RWPE2 (cell line): ENCODE measurements around the gene NOX5.
"Not testable (repeated sequence)": the region's sequence is repeated elsewhere in the genome, so short reads cannot be mapped to it uniquely, and the experiment has no call there.

Experiments used
- ATAC-seq: fragments of 200-7000 bp; cut with Tn5 transposase; 3 replicates; pipeline ENCODE4 v1.9.1; 2021; ENCODE audit warnings: low read depth
- DNase-seq: peaks from one replicate; pipeline ENCODE4 v3.0.0-alpha.2; 2020; ENCODE audit warnings: low spot score
- H3K27ac ChIP-seq: fragments of 450-650 bp; 2 replicates; pipeline ENCODE4 v1.5.1; 2017; ENCODE audit warnings: mild to moderate bottlenecking; ENCODE audit not compliant: poor library complexity, severe bottlenecking
- H3K27me3 ChIP-seq: fragments of 250-450 bp; sonication (Bioruptor Pico); 2 replicates; pipeline ENCODE4 v1.5.1; 2021; ENCODE audit warnings: mild to moderate bottlenecking, moderate library complexity; ENCODE audit not compliant: insufficient read depth, poor library complexity, severe bottlenecking
- H3K36me3 ChIP-seq: fragments of 250-450 bp; sonication (Bioruptor Pico); 2 replicates; pipeline ENCODE4 v1.5.1; 2020; ENCODE audit warnings: low read depth, mild to moderate bottlenecking, moderate library complexity
- H3K4me1 ChIP-seq: fragments of 250-450 bp; sonication (Bioruptor Pico); 2 replicates; pipeline ENCODE4 v1.5.1; 2021; ENCODE audit warnings: mild to moderate bottlenecking, moderate library complexity; ENCODE audit not compliant: insufficient read depth, poor library complexity, severe bottlenecking
- H3K4me3 ChIP-seq: fragments of 250-450 bp; sonication (Bioruptor Pico); 2 replicates; pipeline ENCODE4 v1.5.1; 2021; ENCODE audit warnings: mild to moderate bottlenecking, moderate library complexity; ENCODE audit not compliant: severe bottlenecking
- H3K9me3 ChIP-seq: fragments of 250-450 bp; sonication (Bioruptor Pico); 2 replicates; pipeline ENCODE4 v1.5.1; 2021; ENCODE audit warnings: mild to moderate bottlenecking, moderate library complexity; ENCODE audit not compliant: severe bottlenecking
- CTCF ChIP-seq: fragments of 450-650 bp; IDR thresholded peaks from one replicate; pipeline ENCODE4 v1.5.1; 2017; ENCODE audit warnings: mild to moderate bottlenecking, moderate library complexity; ENCODE audit not compliant: poor library complexity, severe bottlenecking

Gene NOX5

GRCh38 chr15:69066007-69066995 lies 51.8 kb downstream of the NOX5 start:
- H3K36me3 ChIP-seq: no peaks in the 10 kb centered on the region
- H3K27ac ChIP-seq: no peak overlapping the region
- no peak for TF ChIP-seq CTCF
- no peak for DNase-seq
- H3K4me1 ChIP-seq: peaks cover under 1% of the 10 kb centered on the region
- ATAC-seq: no peak
- no peak overlapping the region for H3K4me3 ChIP-seq
- H3K27me3 ChIP-seq: no peaks in the 10 kb centered on the region
- H3K9me3 ChIP-seq: no peaks in the 10 kb centered on the region

- Histone ChIP-seq H3K4me3 (no peak overlapping the region), H3K27me3 (no peaks in the 10 kb centered on the region), H3K36me3 (no peaks in the 10 kb centered on the region), H3K27ac (no peak overlapping the region), H3K4me1 (no peaks in the 10 kb centered on the region), H3K9me3 (no peaks in the 10 kb centered on the region)
- TF ChIP-seq CTCF: no peak
- ATAC-seq: no peak
- no peak for DNase-seq
Measured at GRCh38 chr15:69067296-69067695, 52.8 kb downstream of the NOX5 start.

DNA sequence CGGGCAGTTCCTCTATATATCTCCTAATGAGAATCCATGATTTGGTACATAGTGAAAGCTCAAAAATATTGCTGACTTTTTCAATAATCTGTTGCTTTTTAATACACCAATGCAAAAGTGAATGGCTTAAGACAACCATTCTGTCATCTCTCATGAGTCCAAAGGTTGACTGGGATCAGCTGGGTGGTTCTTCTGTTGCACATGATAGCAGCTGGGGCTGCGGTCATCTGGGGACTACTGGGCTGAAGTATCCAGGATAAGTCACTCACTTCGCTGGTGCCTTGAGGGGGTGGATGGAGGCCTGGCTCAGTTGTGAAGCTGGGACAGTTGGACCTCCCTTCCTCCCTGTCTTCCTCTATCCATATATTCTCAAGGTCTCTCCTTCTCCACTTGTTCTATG lies 53.7 kb downstream of the NOX5 start:
- ATAC-seq: no peak
- Histone ChIP-seq H3K4me1 (no peaks in the 10 kb centered on the region), H3K27me3 (no peaks in the 10 kb centered on the region), H3K36me3 (no peaks in the 10 kb centered on the region), H3K27ac (no peak overlapping the region), H3K9me3 (no peaks in the 10 kb centered on the region), H3K4me3 (no peak overlapping the region)
- DNase-seq: no peak
- no peak for TF ChIP-seq CTCF

- ATAC-seq, H3K4me1 ChIP-seq, H3K27me3 ChIP-seq, H3K36me3 ChIP-seq, H3K27ac ChIP-seq, H3K9me3 ChIP-seq, DNase-seq, H3K4me3 ChIP-seq: not testable (repeated sequence)
Measured at GRCh38 chr15:69069290-69069689, 54.8 kb downstream of the NOX5 start.

DNA sequence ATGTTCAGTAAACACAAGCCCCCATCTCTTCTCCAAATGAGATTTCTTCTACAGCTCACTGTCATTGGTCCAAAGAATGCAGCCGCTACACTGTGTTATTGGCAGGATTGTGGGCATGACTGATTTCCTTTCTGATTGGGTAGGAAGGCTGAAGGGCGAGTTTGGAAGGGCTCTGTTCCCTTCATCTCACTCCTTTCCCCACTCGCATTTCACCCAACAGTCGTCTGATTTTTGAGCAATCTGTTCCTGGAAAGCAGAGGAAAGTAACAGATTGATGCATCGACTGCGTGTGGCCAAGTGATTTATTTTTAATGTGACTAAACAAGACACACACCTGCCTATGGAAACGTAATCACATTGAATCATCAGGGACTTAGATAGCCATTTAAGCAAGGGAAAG lies 55.5 kb downstream of the NOX5 start:
- DNase-seq: peak; percentile 4
- H3K9me3 ChIP-seq: no peaks in the 10 kb centered on the region

More for the DNA sequence above, 55.5 kb downstream of the NOX5 start:
- Histone ChIP-seq H3K27me3 (no peaks in the 10 kb centered on the region), H3K4me1 (no peaks in the 10 kb centered on the region), H3K36me3 (no peaks in the 10 kb centered on the region), H3K27ac (no peak overlapping the region), H3K4me3 (no peak overlapping the region)
- TF ChIP-seq CTCF: no peak
- ATAC-seq: no peak
